GM13976 (cell line): ENCODE results near the gene KCNK4.

Source experiments
- DNase-seq: peaks from one replicate; pipeline ENCODE4 v3.0.0; 2012; ENCODE audit warnings: low spot score
- CTCF ChIP-seq: IDR thresholded peaks from 2 replicates; pipeline ENCODE4 v1.5.1; 2012; ENCODE audit warnings: borderline replicate concordance, mild to moderate bottlenecking; ENCODE audit not compliant: insufficient read depth; ENCODE audit errors: extremely low read depth, missing control alignments, control extremely low read depth
- in situ Hi-C: fragments of 300-500 bp; cut with MboI; formaldehyde crosslinking; loops from one replicate; pipeline ENCODE4 v1.12.0; 2022; ENCODE audit warnings: low sequenced_read_pairs, mixed read lengths, inconsistent platforms; ENCODE audit not compliant: unreplicated experiment

The KCNK4 gene

DNA sequence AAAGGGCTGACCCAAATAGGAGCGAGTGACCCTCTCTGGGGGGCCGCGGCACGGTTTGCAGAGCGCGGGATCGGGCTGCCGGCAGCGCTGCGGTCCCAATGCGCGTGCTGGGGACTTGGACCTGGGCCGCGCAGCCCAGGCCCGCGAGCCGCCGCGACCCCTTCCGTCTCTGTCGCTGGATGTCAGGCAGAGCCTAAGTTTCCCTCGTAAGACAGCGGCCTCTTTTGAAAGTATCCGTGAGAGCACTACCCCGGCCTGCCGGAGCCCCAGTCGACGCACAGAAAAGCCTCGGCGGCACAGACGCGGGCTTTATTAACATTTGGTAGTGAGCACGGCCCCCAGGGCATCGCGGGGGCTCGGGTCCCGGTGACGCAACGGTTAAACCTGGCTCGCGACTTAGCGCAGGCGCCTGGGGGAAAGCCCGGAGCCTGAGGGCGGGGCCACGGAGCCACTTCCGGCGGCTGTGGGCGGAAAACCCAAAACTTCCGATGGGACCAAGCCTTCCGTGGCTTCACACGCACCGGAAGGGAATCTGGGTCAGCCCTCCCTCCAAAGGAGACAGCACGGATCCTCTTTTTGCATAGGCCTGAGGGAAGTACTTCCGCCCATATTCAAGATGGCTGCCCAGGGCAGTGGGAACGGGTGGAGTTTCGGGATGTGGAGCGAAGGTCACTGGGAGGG is 21.4 kb upstream of the KCNK4 start:
- DNase-seq, result peak; percentile 91
- no peak for TF ChIP-seq CTCF
- in situ Hi-C loops, result no loop called here

DNA sequence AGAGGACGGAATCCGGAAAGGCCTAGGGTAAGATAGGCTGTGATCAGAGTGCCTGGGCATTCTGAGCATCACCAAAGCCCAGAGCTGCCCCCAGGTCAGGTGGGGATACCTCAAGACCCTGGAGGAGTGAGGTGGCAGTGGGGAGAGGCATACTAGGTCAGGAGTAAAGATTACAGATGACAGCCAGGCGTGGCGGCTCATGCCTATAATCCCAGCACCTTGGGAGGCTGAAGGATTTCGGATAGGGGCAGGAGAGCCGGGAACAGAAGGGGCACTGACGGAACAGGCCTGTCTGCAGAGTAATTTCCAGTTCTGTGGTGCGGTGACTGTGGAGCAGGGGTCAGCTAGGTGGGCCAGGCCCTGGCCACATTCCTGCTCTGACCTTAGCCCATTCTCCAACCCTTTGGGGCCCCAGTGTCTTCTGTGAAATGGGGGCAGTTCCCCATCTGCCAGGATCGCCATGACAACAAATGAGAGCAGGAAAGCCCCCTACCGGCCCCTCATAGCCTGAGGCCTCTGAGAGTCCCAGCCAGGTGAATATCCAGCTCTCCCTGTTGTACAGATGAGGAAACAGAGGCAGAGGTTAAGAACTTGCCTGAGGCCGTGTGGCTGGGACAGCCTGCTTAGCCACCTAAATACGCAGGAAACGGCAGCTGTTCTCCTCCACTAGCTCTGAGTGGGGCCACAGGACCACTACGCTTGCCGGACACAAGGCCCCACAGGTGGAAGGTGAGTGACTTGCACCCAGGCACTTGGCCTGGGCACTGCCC is 15.9 kb upstream of the KCNK4 start:
- no peak for TF ChIP-seq CTCF
- in situ Hi-C loops, result loop anchor here (25.0 kb wide), 1 partner anchor 288 kb away; the partner anchor contains the start of gene OTUB1
- no peak for DNase-seq

GRCh38 chr11:64275841-64276240 is 15.3 kb upstream of the KCNK4 start:
- in situ Hi-C loops, result loop anchor here (25.0 kb wide), 1 partner anchor 289 kb away; the partner anchor contains the start of gene OTUB1
- DNase-seq, result no peak
- no peak for TF ChIP-seq CTCF

- in situ Hi-C loops, result loop anchor here (25.0 kb wide), 1 partner anchor 290 kb away; the partner anchor contains the start of gene OTUB1
- TF ChIP-seq CTCF, result no peak
- no peak for DNase-seq
Measured at GRCh38 chr11:64276653-64277431, 14.3 kb upstream of the KCNK4 start.

- TF ChIP-seq CTCF, result no peak
- in situ Hi-C loops, result loop anchor here (25.0 kb wide), 1 partner anchor 291 kb away; the partner anchor contains the start of gene OTUB1
- no peak for DNase-seq
Measured at GRCh38 chr11:64278576-64279190, 12.4 kb upstream of the KCNK4 start.
